ENCODE results near the gene SLC28A2. TPM values are rescaled to one million over a fixed set of nuclear protein-coding genes. Genes with fewer than 3 reads are reported as not detected.
A peak's percentile ranks its signal among the peaks of the same experiment; 100 is the strongest.

The SLC28A2 gene
- total and polyA plus RNA-seq, 9 of the 15 experiments (the other 6 are each of a cell fraction or from before 2014, with no cell fraction given), result 0.03 to 0.04 TPM; not detected in 7

DNA sequence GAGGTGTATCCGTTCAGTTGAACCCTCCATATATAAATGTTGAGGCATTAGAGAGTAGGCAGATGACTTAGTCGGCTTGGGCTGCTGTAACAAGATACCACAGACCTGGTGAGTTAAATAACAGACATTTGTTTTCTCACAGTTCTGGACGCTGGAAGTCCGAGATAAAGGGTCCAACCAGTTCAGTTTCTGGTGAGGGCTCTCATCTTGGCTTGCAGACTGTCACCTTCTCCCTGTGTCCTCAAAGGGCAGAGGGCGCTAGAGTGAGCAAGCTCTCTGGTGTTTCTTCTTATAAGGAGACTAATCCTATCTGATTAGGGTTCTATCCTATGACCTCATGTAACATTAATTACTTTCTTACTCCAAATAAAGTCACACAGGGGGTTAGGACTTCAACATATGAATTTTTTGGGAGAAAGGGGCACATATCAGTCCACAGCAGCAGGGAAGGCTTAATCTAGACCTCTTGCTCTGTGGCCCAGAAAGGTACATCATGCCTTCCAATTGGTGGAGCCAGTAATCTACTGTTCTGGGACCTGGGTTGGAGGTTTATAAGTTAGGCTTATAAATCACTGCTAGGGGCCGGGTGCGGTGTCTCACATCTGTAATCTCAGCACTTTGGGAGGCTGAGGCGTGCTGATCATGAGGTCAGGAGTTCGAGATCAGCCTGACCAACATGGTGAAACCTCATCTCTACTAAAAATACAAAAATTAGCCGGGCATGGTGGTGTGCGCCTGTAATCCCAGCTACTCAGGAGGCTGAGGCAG, 26.3 kb upstream of the SLC28A2 start (continued):
- TF ChIP-seq ZZZ3 (IDR thresholded peaks at IDR 0.05) (no peak), LCOR (CRISPR knock-in tag; IDR thresholded peaks at IDR 0.05) (no peak), MTA1 (IDR thresholded peaks at IDR 0.05; ENCODE audit: borderline replicate concordance) (no peak), HNRNPL (IDR thresholded peaks at IDR 0.05; ENCODE audit: low read depth, low read length) (no peak), SAP30 (IDR thresholded peaks at IDR 0.05; ENCODE audit: borderline replicate concordance, insufficient read depth, low read depth, low read length, poor library complexity, severe bottlenecking) (no peak), KLF6 (CRISPR knock-in tag; IDR thresholded peaks at IDR 0.05; ENCODE audit: borderline replicate concordance) (no peak), STAT5B (CRISPR knock-in tag; IDR thresholded peaks at IDR 0.05) (no peak), NCOA1 (IDR thresholded peaks at IDR 0.05; ENCODE audit: low read depth) (peak; percentile 26; the same call in 1 of the 2 replicates), GATA2 (CRISPR knock-in tag; IDR thresholded peaks at IDR 0.05) (no peak), ZFP36 (IDR thresholded peaks at IDR 0.05; ENCODE audit: low read depth, low read length, partially characterized antibody) (no peak), PHB (CRISPR knock-in tag; IDR thresholded peaks at IDR 0.05) (no peak), PCBP1 (IDR thresholded peaks at IDR 0.05; ENCODE audit: low read depth, low read length, poor library complexity, severe bottlenecking) (no peak), TAL1 (IDR thresholded peaks at IDR 0.05) (peak; percentile 86)
- TF ChIP-seq, protein P1, sequence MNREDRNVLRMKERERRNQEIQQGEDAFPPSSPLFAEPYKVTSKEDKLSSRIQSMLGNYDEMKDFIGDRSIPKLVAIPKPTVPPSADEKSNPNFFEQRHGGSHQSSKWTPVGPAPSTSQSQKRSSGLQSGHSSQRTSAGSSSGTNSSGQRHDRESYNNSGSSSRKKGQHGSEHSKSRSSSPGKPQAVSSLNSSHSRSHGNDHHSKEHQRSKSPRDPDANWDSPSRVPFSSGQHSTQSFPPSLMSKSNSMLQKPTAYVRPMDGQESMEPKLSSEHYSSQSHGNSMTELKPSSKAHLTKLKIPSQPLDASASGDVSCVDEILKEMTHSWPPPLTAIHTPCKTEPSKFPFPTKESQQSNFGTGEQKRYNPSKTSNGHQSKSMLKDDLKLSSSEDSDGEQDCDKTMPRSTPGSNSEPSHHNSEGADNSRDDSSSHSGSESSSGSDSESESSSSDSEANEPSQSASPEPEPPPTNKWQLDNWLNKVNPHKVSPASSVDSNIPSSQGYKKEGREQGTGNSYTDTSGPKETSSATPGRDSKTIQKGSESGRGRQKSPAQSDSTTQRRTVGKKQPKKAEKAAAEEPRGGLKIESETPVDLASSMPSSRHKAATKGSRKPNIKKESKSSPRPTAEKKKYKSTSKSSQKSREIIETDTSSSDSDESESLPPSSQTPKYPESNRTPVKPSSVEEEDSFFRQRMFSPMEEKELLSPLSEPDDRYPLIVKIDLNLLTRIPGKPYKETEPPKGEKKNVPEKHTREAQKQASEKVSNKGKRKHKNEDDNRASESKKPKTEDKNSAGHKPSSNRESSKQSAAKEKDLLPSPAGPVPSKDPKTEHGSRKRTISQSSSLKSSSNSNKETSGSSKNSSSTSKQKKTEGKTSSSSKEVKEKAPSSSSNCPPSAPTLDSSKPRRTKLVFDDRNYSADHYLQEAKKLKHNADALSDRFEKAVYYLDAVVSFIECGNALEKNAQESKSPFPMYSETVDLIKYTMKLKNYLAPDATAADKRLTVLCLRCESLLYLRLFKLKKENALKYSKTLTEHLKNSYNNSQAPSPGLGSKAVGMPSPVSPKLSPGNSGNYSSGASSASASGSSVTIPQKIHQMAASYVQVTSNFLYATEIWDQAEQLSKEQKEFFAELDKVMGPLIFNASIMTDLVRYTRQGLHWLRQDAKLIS (CRISPR knock-in tag; IDR thresholded peaks at IDR 0.05), result no peak
- TF ChIP-seq, protein P2, sequence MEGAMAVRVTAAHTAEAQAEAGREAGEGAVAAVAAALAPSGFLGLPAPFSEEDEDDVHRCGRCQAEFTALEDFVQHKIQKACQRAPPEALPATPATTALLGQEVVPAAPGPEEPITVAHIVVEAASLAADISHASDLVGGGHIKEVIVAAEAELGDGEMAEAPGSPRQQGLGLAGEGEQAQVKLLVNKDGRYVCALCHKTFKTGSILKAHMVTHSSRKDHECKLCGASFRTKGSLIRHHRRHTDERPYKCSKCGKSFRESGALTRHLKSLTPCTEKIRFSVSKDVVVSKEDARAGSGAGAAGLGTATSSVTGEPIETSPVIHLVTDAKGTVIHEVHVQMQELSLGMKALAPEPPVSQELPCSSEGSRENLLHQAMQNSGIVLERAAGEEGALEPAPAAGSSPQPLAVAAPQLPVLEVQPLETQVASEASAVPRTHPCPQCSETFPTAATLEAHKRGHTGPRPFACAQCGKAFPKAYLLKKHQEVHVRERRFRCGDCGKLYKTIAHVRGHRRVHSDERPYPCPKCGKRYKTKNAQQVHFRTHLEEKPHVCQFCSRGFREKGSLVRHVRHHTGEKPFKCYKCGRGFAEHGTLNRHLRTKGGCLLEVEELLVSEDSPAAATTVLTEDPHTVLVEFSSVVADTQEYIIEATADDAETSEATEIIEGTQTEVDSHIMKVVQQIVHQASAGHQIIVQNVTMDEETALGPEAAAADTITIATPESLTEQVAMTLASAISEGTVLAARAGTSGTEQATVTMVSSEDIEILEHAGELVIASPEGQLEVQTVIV (CRISPR knock-in tag; IDR thresholded peaks at IDR 0.05; ENCODE audit: borderline replicate concordance), result no peak
- TF ChIP-seq, protein P3, sequence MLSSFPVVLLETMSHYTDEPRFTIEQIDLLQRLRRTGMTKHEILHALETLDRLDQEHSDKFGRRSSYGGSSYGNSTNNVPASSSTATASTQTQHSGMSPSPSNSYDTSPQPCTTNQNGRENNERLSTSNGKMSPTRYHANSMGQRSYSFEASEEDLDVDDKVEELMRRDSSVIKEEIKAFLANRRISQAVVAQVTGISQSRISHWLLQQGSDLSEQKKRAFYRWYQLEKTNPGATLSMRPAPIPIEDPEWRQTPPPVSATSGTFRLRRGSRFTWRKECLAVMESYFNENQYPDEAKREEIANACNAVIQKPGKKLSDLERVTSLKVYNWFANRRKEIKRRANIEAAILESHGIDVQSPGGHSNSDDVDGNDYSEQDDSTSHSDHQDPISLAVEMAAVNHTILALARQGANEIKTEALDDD (IDR thresholded peaks at IDR 0.05), result 0 out of 2 replicates have a peak, but pooled peaks have one; percentile 49
- TF ChIP-seq, protein P4, sequence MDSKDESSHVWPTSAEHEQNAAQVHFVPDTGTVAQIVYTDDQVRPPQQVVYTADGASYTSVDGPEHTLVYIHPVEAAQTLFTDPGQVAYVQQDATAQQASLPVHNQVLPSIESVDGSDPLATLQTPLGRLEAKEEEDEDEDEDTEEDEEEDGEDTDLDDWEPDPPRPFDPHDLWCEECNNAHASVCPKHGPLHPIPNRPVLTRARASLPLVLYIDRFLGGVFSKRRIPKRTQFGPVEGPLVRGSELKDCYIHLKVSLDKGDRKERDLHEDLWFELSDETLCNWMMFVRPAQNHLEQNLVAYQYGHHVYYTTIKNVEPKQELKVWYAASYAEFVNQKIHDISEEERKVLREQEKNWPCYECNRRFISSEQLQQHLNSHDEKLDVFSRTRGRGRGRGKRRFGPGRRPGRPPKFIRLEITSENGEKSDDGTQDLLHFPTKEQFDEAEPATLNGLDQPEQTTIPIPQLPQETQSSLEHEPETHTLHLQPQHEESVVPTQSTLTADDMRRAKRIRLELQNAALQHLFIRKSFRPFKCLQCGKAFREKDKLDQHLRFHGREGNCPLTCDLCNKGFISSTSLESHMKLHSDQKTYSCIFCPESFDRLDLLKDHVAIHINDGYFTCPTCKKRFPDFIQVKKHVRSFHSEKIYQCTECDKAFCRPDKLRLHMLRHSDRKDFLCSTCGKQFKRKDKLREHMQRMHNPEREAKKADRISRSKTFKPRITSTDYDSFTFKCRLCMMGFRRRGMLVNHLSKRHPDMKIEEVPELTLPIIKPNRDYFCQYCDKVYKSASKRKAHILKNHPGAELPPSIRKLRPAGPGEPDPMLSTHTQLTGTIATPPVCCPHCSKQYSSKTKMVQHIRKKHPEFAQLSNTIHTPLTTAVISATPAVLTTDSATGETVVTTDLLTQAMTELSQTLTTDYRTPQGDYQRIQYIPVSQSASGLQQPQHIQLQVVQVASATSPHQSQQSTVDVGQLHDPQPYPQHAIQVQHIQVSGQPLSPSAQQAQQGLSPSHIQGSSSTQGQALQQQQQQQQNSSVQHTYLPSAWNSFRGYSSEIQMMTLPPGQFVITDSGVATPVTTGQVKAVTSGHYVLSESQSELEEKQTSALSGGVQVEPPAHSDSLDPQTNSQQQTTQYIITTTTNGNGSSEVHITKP (IDR thresholded peaks at IDR 0.05; ENCODE audit: partially characterized antibody), result peak; percentile 69
